Measurements from ENCODE around the gene RARRES1.

DNA sequence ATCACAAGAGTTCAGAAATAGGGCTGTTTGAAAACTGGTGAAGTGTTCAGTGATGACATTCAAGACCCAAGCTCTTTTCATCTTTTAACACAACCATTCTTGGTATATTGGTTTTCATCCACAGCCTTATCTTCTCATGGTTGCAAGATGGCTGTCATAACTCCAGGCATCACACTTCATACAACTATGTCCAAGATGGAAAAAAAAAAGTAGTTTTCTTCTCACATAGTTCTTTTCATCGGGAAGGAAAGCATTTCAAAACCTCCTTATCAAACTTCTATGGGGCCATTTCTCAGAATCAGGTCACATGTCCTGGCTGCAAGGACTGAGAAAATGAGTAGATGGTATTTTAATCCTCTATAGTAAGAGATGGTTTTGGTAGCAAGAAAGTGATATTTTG is 48.5 kb upstream of the RARRES1 start:
- TF ChIP-seq SUZ12 (IDR thresholded peaks at IDR 0.05) (no peak), SP1 (IDR thresholded peaks at IDR 0.05) (no peak), HDGF (IDR thresholded peaks at IDR 0.05; ENCODE audit: borderline replicate concordance) (no peak), BHLHE40 (IDR thresholded peaks at IDR 0.05; ENCODE audit: borderline replicate concordance) (no peak), L3MBTL2 (conservative IDR thresholded peaks at IDR 0.05) (no peak), ELF4 (IDR thresholded peaks at IDR 0.05) (no peak), FOXM1 (IDR thresholded peaks at IDR 0.05; ENCODE audit: borderline replicate concordance) (no peak), CTBP1 (IDR thresholded peaks at IDR 0.05; ENCODE audit: borderline replicate concordance) (no peak), ZNF384 (IDR thresholded peaks at IDR 0.05) (no peak), NFRKB (IDR thresholded peaks at IDR 0.05) (no peak)

All from HEK293T (cell line).